Breast epithelium (tissue), 3 donors: ENCODE results near the gene MNT.

Source experiments
- POLR2A ChIP-seq: fragments of 450-650 bp; IDR thresholded peaks from one replicate; pipeline ENCODE4 v1.6.1; 2016; ENCODE audit warnings: antibody characterized with exemption, mild to moderate bottlenecking, moderate library complexity
- POLR2AphosphoS5 ChIP-seq, 3 donors: sonication (generic); formaldehyde crosslinking; IDR thresholded peaks; one replicate each; pipeline ENCODE4 v1.6.1; 2017; ENCODE audit warnings: antibody characterized with exemption in 3 of 3
- TF ChIP-seq, protein P1 (sequence below), 3 donors: fragments of 450-650 bp; IDR thresholded peaks; one replicate each; pipeline ENCODE4 v1.5.1; 2016 to 2017; ENCODE audit warnings: antibody characterized with exemption in 3 of 3, mild to moderate bottlenecking in 3 of 3, moderate library complexity in 3 of 3

DNA sequence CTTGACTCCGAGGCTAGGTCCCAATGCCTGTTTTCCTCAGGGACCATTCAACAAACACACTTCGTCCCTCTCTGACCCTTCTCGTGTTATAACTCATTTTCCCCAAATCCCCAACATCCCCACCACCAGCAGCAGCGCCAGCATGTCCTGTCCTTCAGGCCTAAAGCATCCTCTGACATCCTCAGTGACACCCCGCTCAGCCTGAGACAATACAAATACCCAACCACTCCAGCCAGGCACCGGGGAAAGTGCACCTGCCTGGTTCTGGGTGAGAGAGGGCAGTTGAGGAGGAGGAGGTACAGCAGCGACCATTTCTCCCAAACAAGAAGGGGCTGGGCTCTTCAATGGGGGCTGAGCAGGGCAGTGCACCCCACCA, 4.7 kb downstream of the MNT start:
- TF ChIP-seq POLR2A (no peak), POLR2AphosphoS5 (IDR thresholded peaks at IDR 0.05) (no peak)
- TF ChIP-seq, protein P1, sequence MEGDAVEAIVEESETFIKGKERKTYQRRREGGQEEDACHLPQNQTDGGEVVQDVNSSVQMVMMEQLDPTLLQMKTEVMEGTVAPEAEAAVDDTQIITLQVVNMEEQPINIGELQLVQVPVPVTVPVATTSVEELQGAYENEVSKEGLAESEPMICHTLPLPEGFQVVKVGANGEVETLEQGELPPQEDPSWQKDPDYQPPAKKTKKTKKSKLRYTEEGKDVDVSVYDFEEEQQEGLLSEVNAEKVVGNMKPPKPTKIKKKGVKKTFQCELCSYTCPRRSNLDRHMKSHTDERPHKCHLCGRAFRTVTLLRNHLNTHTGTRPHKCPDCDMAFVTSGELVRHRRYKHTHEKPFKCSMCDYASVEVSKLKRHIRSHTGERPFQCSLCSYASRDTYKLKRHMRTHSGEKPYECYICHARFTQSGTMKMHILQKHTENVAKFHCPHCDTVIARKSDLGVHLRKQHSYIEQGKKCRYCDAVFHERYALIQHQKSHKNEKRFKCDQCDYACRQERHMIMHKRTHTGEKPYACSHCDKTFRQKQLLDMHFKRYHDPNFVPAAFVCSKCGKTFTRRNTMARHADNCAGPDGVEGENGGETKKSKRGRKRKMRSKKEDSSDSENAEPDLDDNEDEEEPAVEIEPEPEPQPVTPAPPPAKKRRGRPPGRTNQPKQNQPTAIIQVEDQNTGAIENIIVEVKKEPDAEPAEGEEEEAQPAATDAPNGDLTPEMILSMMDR (IDR thresholded peaks at IDR 0.05): no peak
